Activated CD4-positive, alpha-beta T cell treated with anti-CD3 and anti-CD28 coated beads for 36 hours (primary cell): ENCODE measurements around the gene KCNMA1. TPM values are rescaled to one million over a fixed set of nuclear protein-coding genes. Genes with fewer than 3 reads are reported as not detected.

Experiments
- ATAC-seq: fragments of 200-7000 bp; cut with Tn5 transposase; one replicate; pipeline ENCODE4 v1.10.0; 2021; ENCODE audit warnings: mild to moderate bottlenecking, moderate library complexity
- CTCF ChIA-PET: fragments of 350-600 bp; sonication (Branson Sonifier 250); formaldehyde crosslinking; loops from one replicate; lab custom pipeline; 2021; ENCODE audit warnings: antibody characterized with exemption; lab: Charles Lee
- POLR2A ChIA-PET: fragments of 350-600 bp; sonication (Branson Sonifier 250); formaldehyde crosslinking; loops from one replicate; lab custom pipeline; 2021; ENCODE audit warnings: antibody characterized with exemption, inconsistent platforms; lab: Charles Lee
- DNase-seq: peaks from one replicate; pipeline ENCODE4 v3.0.0-alpha.2; 2020
- H3K27ac Mint-ChIP-seq: one replicate; pipeline ENCODE4 v1.8.0; 2021; ENCODE audit warnings: mixed read lengths
- H3K27me3 Mint-ChIP-seq: one replicate; pipeline ENCODE4 v1.8.0; 2021; ENCODE audit warnings: mixed read lengths
- H3K36me3 Mint-ChIP-seq: one replicate; pipeline ENCODE4 v1.8.0; 2021; ENCODE audit warnings: low read depth, mixed read lengths
- H3K4me1 Mint-ChIP-seq: one replicate; pipeline ENCODE4 v1.8.0; 2021; ENCODE audit warnings: mixed read lengths
- H3K4me3 Mint-ChIP-seq: one replicate; pipeline ENCODE4 v1.8.0; 2021; ENCODE audit warnings: mild to moderate bottlenecking, moderate library complexity, mixed read lengths
- H3K9me3 Mint-ChIP-seq: one replicate; pipeline ENCODE4 v1.8.0; 2021; ENCODE audit warnings: low read depth, mixed read lengths
- intact Hi-C, 2 experiments: fragments of 100-400 bp; cut with DNase I in 1 of 2; cut with micrococcal nuclease in 1 of 2; formaldehyde crosslinking; loops; one replicate each; pipeline versions ENCODE4 v1.14.2 to v1.15.1; 2022 to 2024; cut with DNase I, micrococcal nuclease
- total RNA-seq, 2 experiments: library from RNA; stranded (reverse); gene quantifications; one replicate each; pipeline ENCODE4 v1.2.3, GENCODE V29; 2021

Gene KCNMA1
- total RNA-seq, 2 experiments from 2014 or later = 0.18 TPM; not detected in 1

- Mint-ChIP-seq H3K27me3 (peaks cover 21% of the 10 kb centered on the region), H3K9me3 (no peaks in the 10 kb centered on the region), H3K27ac (no peak overlapping the region), H3K4me3 (no peak overlapping the region), H3K4me1 (peaks cover 5% of the 10 kb centered on the region), H3K36me3 (no peaks in the 10 kb centered on the region)
- intact Hi-C loops = no loop called here
- ATAC-seq (no peak), DNase-seq (no peak)
- POLR2A ChIA-PET = no interaction called here
- CTCF ChIA-PET = no interaction called here
Measured at GRCh38 chr10:77675347-77675746, 37.7 kb upstream of the KCNMA1 start.

- intact Hi-C loops = no loop called here
- DNase-seq = no peak
- Mint-ChIP-seq H3K27me3 (peaks cover 23% of the 10 kb centered on the region), H3K4me1 (peaks cover 5% of the 10 kb centered on the region), H3K36me3 (no peaks in the 10 kb centered on the region), H3K4me3 (no peak overlapping the region), H3K9me3 (no peaks in the 10 kb centered on the region), H3K27ac (no peak overlapping the region)
- ATAC-seq = no peak
- POLR2A ChIA-PET = no interaction called here
- CTCF ChIA-PET = interaction anchor here (0.9 kb wide), 1 partner anchor 32 kb away, joined by 3 read pairs; no protein-coding TSS in a partner anchor
Measured at GRCh38 chr10:77673515-77674140, 36.0 kb upstream of the KCNMA1 start.

DNA sequence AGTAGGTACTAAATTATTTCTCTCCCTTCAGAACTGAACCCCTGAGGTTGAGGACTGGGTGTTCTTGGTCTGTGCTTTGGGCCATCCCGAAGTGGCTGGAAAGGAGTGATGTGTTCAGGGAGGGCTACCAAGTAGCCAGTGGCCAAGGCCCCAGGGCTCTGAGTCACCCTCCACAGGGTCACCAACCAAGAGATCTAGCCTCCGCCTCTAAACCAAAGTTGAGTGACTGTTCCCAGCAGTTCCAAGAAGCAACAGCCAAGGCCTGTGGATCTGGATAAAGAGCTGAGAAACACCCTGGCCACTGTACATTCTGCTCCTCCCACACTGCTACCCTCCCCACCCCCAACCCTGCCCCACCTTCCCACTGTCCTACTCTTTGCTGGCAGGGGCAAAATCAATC is 35.5 kb upstream of the KCNMA1 start:
- no peak overlapping the region for H3K4me3 Mint-ChIP-seq

GRCh38 chr10:77671594-77672252 is 34.1 kb upstream of the KCNMA1 start:
- no peak for ATAC-seq
- H3K36me3 Mint-ChIP-seq = no peaks in the 10 kb centered on the region
- peaks cover 25% of the 10 kb centered on the region for H3K27me3 Mint-ChIP-seq
- no peak overlapping the region for H3K27ac Mint-ChIP-seq
- no peak for DNase-seq
- H3K4me3 Mint-ChIP-seq = no peak overlapping the region
- ChIA-PET CTCF (no interaction called here), POLR2A (interaction anchor here (0.6 kb wide), 1 partner anchor 339 kb away, joined by 3 read pairs; no protein-coding TSS in a partner anchor)
- intact Hi-C loops = no loop called here
- H3K9me3 Mint-ChIP-seq = no peaks in the 10 kb centered on the region
- H3K4me1 Mint-ChIP-seq = peaks cover 5% of the 10 kb centered on the region

More for the DNA sequence above, 35.5 kb upstream of the KCNMA1 start:
- ChIA-PET POLR2A (no interaction called here), CTCF (no interaction called here)
- DNase-seq = no peak
- Mint-ChIP-seq H3K27ac (no peak overlapping the region), H3K36me3 (no peaks in the 10 kb centered on the region), H3K9me3 (no peaks in the 10 kb centered on the region), H3K27me3 (peaks cover 23% of the 10 kb centered on the region), H3K4me1 (peaks cover 5% of the 10 kb centered on the region)
- intact Hi-C loops = no loop called here
- no peak for ATAC-seq

DNA sequence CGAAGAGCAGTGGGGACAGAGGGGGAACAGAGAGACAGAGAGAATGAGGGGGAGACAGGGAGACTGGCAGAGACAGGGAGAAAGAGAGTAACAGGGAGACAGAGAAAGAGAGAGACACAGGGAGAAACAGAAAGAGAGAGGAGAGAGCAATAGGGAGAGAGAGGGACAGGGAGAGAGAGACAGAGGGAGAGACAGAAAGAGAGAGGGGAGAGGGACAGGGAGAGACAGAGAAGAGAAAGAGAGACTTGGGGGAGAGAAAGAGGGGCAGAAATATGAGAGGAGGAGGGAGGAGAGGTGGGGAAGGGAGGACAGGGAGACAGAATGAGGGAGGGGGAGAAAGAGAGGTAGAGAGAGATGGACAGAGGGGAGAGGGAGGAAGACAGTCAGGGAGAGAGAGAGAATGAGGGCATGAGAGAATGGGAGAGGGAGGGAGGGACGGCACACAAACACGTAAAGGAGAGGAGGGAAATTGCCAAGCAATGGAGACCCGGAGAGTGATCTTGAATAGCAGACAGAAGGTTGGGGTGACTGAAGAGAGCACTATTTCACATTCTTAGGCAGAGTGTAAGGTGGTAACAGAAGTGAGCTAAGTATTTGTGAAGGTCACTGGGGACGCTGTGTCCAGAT is 33.3 kb upstream of the KCNMA1 start:
- Mint-ChIP-seq H3K27ac (no peak overlapping the region), H3K4me1 (peaks cover 5% of the 10 kb centered on the region), H3K36me3 (no peaks in the 10 kb centered on the region), H3K4me3 (no peak overlapping the region), H3K27me3 (peaks cover 24% of the 10 kb centered on the region), H3K9me3 (no peaks in the 10 kb centered on the region)
- POLR2A ChIA-PET = no interaction called here
- DNase-seq (no peak), ATAC-seq (no peak)
- CTCF ChIA-PET = no interaction called here
- intact Hi-C loops = no loop called here

- H3K27me3 Mint-ChIP-seq = peaks cover 19% of the 10 kb centered on the region
Measured at GRCh38 chr10:77669892-77670291, 32.3 kb upstream of the KCNMA1 start.

GRCh38 chr10:77667426-77668324 is 30.1 kb upstream of the KCNMA1 start:
- H3K27ac Mint-ChIP-seq = no peak overlapping the region
- ChIA-PET CTCF (interaction anchor here (0.8 to 1.0 kb wide), 2 partner anchors 24 to 44 kb away, joined by 3 to 4 read pairs; no protein-coding TSS in a partner anchor), POLR2A (no interaction called here)
- no peaks in the 10 kb centered on the region for H3K36me3 Mint-ChIP-seq
- intact Hi-C loops = no loop called here
- DNase-seq (no peak), ATAC-seq (no peak)
- H3K4me3 Mint-ChIP-seq = no peak overlapping the region
- peaks cover 20% of the 10 kb centered on the region for H3K27me3 Mint-ChIP-seq
- no peaks in the 10 kb centered on the region for H3K9me3 Mint-ChIP-seq
- H3K4me1 Mint-ChIP-seq = no peaks in the 10 kb centered on the region

More at GRCh38 chr10:77669892-77670291, 32.3 kb upstream of the KCNMA1 start:
- no peaks in the 10 kb centered on the region for H3K36me3 Mint-ChIP-seq
- H3K4me1 Mint-ChIP-seq = peaks cover 5% of the 10 kb centered on the region
- H3K27ac Mint-ChIP-seq = no peak overlapping the region
- ATAC-seq (no peak), DNase-seq (no peak)
- no peaks in the 10 kb centered on the region for H3K9me3 Mint-ChIP-seq
- no peak overlapping the region for H3K4me3 Mint-ChIP-seq
- CTCF ChIA-PET = no interaction called here
- POLR2A ChIA-PET = no interaction called here
- intact Hi-C loops = no loop called here

DNA sequence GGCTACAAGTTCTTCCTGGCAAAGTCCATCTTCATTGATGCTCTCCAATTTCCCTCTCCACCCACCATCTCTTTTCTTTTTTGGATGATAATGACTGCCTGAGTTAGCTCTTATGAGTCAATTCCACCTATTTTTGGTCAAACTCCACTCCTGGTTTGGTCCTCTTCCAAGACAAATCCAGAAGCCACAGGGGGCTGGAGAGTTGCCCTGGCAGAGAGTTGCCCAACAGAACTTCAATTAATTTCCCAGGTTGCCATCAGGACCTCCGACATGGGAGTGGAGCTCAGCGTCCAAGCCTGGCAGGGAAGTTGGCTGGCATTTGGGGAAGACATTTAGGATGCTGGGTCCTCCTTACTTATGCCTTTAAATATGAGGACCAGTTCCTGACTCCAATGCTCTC is 29.2 kb upstream of the KCNMA1 start:
- Mint-ChIP-seq H3K4me1 (no peaks in the 10 kb centered on the region), H3K9me3 (no peaks in the 10 kb centered on the region), H3K4me3 (no peak overlapping the region), H3K27me3 (peaks cover 20% of the 10 kb centered on the region), H3K27ac (no peak overlapping the region), H3K36me3 (no peaks in the 10 kb centered on the region)
- ChIA-PET CTCF (interaction anchor here (0.8 to 1.0 kb wide), 2 partner anchors 24 to 45 kb away, joined by 3 to 4 read pairs; no protein-coding TSS in a partner anchor), POLR2A (no interaction called here)
- DNase-seq = no peak
- intact Hi-C loops = no loop called here
- no peak for ATAC-seq

DNA sequence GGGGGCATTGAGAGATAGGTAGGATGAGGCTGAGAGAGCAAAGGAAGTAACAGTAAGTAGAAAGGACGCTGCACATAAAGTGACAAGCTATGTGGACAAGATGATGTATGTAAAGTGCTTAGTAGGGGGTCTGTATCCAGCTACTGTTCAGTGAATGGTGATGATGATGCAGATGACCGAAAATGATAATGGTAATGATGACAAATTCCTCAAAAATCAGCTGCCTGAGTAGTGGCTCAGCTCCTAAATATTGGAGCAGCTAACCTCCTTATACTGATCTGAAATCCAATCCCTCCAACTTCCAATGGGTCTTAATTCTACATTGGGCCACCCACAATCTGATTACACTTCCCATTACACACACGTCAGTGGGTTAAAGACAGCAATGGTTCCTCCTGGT is 27.1 kb upstream of the KCNMA1 start:
- H3K27me3 Mint-ChIP-seq = peaks cover 10% of the 10 kb centered on the region
- no peaks in the 10 kb centered on the region for H3K36me3 Mint-ChIP-seq
- ChIA-PET POLR2A (no interaction called here), CTCF (interaction anchor here (1.0 kb wide), 1 partner anchor 490 kb away, joined by 4 read pairs; no protein-coding TSS in a partner anchor)
- no peak overlapping the region for H3K4me3 Mint-ChIP-seq
- DNase-seq (no peak), ATAC-seq (no peak)
- intact Hi-C loops = no loop called here
- H3K27ac Mint-ChIP-seq = no peak overlapping the region
- H3K4me1 Mint-ChIP-seq = no peaks in the 10 kb centered on the region
- H3K9me3 Mint-ChIP-seq = no peaks in the 10 kb centered on the region

DNA sequence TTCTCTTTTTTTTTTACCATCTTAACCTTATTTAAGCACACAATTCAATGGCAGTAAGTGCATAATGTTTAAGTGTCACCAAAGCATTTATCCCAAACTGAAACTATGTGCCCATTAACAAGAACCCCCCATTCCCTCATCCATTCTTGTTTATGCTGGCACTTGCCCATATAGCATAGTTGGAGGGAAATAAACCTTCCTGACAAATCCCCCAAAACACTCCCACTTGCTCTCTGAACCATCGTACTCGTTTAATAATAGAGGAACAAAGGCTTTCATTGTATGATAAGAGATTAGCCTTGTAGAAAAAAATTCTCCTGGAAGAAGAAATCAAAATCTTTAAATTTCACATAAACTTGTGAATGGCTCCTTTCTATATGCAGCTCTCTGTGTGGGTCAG is 26.4 kb upstream of the KCNMA1 start:
- ChIA-PET POLR2A (no interaction called here), CTCF (interaction anchor here (0.7 to 1.0 kb wide), 2 partner anchors 490 to 637 kb away, joined by 3 to 4 read pairs; no protein-coding TSS in a partner anchor)
- intact Hi-C loops = no loop called here
- DNase-seq (no peak), ATAC-seq (no peak)
- H3K4me1 Mint-ChIP-seq = no peaks in the 10 kb centered on the region
- H3K27ac Mint-ChIP-seq = no peak overlapping the region
- peaks cover 12% of the 10 kb centered on the region for H3K27me3 Mint-ChIP-seq
- no peaks in the 10 kb centered on the region for H3K36me3 Mint-ChIP-seq
- H3K4me3 Mint-ChIP-seq = no peak overlapping the region
- no peaks in the 10 kb centered on the region for H3K9me3 Mint-ChIP-seq

- H3K36me3 Mint-ChIP-seq = no peaks in the 10 kb centered on the region
- POLR2A ChIA-PET = no interaction called here
Measured at GRCh38 chr10:77661674-77662073, 24.1 kb upstream of the KCNMA1 start.

More at GRCh38 chr10:77661674-77662073, 24.1 kb upstream of the KCNMA1 start:
- peaks cover 3% of the 10 kb centered on the region for H3K9me3 Mint-ChIP-seq
- no peak overlapping the region for H3K4me3 Mint-ChIP-seq
- no peak for ATAC-seq
- DNase-seq = no peak
- CTCF ChIA-PET = interaction anchor here (0.6 kb wide), 1 partner anchor 454 kb away, joined by 4 read pairs; no protein-coding TSS in a partner anchor
- H3K27ac Mint-ChIP-seq = no peak overlapping the region
- no peaks in the 10 kb centered on the region for H3K4me1 Mint-ChIP-seq
- intact Hi-C loops = no loop called here
- H3K27me3 Mint-ChIP-seq = peaks cover 12% of the 10 kb centered on the region
